GM21367 (cell line): Measurements from ENCODE around the gene KCNMA1.

ENCODE experiments used
- ATAC-seq: cut with Tn5 transposase; IDR thresholded peaks from one replicate; pipeline ENCODE4 v1.9.1; 2021; ENCODE audit not compliant: unreplicated experiment

The KCNMA1 gene

GRCh38 chr10:77513781-77514331 lies 123.8 kb downstream of the KCNMA1 start:
- no peak for ATAC-seq

- no peak for ATAC-seq
Observed at GRCh38 chr10:77513220-77513619, 124.4 kb downstream of the KCNMA1 start.

GRCh38 chr10:77512219-77512578 lies 125.4 kb downstream of the KCNMA1 start:
- ATAC-seq: no peak

DNA sequence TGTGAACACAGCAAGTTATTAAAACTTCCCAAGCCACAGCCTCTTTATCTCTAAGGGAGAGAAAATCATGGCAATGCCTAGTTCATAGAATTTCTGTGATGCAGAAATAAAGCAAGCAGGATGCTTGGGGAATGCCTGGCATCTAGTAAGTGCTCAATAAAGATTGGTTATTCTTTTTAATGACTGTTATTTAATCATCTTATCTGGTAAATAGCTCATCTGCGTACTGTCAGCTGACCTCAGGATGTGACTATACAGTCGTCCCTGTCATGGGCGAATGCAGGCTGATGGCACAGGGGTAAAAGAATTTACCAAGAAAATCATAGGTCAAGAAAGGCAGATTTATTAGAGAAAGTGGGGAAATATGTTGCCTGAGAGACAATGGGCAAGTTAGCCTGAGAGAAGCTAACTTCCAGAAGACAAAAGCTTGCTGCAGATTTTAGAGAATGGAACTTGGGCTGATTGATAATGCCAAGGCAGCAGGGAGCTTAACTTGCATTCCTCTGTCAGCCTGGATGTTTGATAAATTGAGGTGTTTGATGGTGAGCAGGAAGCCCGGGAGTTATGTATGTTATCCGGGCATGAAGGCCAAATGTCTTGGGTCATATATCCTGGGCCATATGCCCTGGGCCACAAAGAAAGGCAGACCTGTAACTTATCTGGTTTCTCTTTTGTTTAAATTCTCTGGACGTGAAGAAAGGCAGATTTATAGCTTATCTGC lies 126.0 kb downstream of the KCNMA1 start:
- ATAC-seq: no peak

DNA sequence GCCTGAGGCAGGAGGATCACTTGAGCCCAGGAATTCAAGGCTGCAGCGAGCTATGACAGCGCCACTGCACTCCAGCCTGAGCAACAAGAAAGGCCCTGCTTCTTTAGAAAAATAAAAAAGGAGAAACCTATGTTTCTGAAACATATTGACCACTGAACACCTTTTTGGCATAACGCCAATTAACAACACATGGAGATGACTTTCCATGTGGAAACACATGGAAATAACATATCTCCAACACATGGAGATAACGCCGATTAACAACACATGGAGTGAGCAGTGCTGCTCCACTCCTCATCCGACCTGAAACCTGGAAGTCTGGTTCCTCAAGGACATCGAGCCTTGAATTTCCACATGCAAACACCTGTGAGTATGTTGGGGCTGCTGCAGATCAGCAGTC lies 126.9 kb downstream of the KCNMA1 start:
- ATAC-seq: no peak

- ATAC-seq: no peak
Observed at GRCh38 chr10:77510294-77510693, 127.3 kb downstream of the KCNMA1 start.

DNA sequence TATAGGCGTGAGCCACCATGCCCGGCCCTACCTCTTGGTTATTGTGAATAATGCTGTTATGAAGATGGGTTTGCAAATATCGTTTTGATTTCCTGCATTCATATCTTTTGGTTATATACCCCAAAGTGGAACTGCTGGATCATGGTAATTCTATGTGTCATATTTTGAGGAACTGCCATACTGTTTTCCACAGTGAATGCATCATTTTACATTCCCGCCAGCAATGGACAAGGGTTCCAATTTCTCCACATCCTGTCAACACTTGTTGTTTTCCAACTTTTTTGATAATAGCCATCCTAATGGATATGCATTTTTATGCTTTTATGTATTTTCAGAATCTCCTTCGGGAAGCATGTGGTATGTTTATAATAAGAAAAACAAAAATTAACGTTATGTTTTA lies 128.2 kb downstream of the KCNMA1 start:
- no peak for ATAC-seq

- ATAC-seq: no peak
Observed at GRCh38 chr10:77507291-77507880, 130.2 kb downstream of the KCNMA1 start.

DNA sequence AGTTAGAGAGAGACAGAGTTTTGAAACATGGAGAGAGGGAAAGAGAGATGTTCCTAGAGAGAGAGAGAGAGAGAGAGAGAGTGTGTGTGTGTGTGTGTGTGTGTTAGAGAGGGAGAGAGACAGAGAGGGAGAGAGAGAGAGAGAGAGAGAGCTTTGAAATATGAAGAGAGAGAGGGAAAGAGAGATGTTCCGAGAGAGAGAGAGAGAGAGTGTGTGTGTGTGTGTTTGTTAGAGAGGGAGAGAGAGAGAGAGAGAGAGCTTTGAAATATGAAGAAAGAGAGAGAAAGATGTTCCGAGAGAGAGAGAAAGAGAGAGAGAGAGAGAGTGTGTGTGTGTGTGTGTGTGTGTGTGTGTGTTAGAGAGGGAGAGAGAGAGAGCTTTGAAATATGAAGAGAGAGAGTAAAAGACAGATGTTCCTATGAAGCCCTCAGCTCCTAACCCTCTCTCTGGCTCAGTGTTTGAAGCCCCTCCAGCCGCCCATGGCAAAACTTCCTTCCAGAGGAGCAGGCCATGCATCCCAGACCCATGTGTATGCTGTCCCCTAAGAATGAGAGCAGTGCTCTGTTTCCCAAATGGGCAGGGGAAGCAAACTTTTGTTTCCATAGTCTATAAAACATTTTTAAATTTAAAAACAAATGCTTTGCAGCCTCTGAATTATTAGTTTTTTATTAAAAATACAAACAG lies 130.9 kb downstream of the KCNMA1 start:
- ATAC-seq: no peak

- no peak for ATAC-seq
Observed at GRCh38 chr10:77505431-77506334, 131.9 kb downstream of the KCNMA1 start.

- ATAC-seq: no peak
Observed at GRCh38 chr10:77504873-77505257, 132.7 kb downstream of the KCNMA1 start.

- no peak for ATAC-seq
Observed at GRCh38 chr10:77504196-77504872, 133.3 kb downstream of the KCNMA1 start.

DNA sequence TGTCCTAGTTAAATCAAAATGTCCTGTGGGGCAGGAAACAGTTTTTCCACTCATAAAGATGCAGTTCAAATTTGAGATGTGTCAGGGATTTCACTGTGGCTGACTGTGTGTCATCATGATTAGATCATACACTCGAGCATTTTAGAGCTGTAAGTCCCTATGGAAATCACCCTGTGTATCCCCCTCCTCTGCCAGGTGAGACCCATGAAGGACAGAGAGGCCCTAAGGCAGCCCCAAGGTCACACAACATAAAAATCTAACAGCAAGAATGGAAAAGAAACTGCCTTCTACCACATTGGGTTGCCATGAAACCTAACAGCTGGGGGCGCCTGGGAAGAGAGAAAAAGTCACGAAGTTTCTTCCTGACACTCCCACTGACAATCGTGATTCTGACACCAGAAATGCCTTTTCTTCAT lies 135.8 kb downstream of the KCNMA1 start:
- no peak for ATAC-seq

DNA sequence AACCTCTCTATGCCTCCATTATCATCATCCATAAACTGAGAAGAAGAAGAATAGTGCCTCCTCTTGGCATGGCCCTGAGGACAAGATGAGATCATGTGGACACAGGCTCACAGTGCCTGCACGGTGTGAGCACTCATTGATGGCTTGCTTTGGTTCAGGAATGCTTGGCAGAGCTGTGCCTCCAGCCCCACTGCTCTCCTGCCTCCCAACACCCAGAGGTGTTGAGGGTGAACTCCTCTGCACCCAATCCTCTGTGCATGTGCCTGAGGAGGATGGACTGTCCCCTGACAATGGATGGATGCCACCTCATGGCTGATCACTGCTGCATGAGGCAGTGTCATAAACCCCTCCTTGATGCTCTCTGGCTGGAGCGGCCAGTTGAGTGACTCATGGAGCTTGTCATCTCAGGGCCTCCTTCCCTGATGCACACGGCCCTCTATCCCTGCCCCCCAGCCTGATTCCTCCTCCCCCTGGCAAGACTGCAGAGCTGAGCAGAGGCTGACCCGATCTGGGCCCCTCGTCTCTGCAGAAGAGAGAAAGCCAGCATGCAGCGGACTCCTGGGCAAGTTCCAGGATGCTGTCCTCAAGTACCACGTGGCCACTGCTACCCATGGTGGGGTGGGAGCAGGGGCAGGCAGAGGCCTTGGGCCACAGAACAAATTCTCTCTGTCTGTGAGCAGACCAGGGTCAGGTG lies 136.3 kb downstream of the KCNMA1 start:
- ATAC-seq: no peak

GRCh38 chr10:77500754-77501151 lies 136.9 kb downstream of the KCNMA1 start:
- no peak for ATAC-seq

DNA sequence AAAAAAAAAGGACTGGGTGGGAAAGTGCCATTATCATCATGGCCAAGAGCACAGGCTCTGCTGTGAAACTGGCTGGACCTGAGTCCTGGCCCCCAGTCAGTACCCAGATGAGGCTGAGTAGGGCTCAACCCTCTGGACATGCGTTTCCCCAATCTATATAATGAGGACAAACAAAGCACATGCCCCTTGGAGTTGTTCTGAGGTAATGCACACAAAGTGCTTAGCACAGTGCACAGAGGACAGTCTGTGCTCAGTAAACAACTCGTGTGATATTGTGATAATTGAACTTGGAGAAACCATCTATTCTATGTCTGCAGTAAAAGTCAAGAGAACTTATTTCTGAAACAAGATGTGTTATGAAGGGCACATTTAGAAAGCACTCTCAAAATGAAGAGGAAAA lies 138.8 kb downstream of the KCNMA1 start:
- ATAC-seq: no peak

DNA sequence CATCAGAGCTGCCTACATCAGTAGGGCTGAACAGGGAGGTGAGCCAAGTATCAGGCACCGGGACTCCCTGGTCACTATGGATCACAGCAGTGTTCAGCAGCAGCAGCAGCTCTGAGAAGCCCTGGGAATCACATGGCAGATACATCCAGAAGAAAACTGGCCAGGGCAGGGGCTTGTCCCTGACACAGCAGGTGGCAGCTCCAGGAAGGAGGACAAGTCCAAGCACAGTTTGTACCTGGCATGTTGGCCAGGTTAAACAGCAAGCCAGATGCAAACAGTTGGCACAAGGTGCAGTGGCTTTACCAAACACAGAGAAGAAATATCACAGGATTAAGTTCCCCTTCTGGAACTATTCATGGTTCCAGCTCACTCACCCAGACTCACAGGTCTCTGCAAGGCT lies 139.4 kb downstream of the KCNMA1 start:
- ATAC-seq: no peak

DNA sequence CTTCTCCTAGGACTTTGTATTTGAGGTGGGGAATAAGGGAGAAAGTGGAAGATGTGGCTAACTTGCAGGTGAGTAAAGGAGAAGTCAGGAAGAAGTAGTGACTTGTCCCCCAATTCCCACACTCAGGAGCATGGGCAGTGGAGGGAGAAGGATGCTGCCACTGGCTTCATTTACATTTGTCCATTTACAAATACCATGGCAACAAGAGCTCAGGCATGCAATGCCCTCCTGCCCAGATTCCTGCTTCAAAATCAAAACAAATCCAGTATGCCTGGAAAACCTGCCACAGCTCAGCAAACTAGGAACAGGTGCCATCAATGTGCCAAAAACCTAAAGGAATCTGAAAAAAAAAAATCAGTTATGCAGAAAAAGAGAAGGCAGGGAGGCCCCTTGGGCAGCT lies 139.9 kb downstream of the KCNMA1 start:
- ATAC-seq: no peak

DNA sequence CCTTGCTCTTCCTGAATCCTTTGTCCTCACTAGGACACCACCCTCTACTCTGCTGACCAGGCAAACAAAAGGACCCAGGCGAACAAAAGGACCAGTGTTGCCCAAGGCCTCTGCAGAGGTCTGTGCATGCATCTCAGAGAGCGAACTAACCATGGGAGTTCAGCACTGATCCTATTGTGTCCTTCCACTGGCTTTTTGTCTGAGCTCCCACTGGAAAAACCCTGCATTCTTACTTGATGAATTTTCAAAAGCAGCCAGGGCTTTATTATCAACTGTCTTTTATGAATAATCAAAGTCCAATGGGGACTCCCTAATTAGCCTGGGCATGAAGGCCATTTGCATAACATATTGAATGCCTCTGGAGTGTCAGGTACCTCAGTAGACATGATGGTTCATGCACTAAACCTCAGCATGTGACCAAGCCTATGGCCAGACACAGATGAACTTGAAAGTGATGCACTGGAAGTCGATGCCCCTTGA lies 140.6 kb downstream of the KCNMA1 start:
- ATAC-seq: no peak
